Right forelimb (tissue), 1 donor: Measurements from ENCODE around the gene SH3GLB2.
"Not testable (repeated sequence)": the region's sequence is repeated elsewhere in the genome, so short reads cannot be mapped to it uniquely, and the experiment has no call there.

Experiments
- DNase-seq: peaks from one replicate; pipeline ENCODE4 v3.0.0-alpha.2; 2018

The SH3GLB2 gene

GRCh38 chr9:128987805-128988204 is 40.3 kb downstream of the SH3GLB2 start:
- peak; percentile 81 for DNase-seq

DNA sequence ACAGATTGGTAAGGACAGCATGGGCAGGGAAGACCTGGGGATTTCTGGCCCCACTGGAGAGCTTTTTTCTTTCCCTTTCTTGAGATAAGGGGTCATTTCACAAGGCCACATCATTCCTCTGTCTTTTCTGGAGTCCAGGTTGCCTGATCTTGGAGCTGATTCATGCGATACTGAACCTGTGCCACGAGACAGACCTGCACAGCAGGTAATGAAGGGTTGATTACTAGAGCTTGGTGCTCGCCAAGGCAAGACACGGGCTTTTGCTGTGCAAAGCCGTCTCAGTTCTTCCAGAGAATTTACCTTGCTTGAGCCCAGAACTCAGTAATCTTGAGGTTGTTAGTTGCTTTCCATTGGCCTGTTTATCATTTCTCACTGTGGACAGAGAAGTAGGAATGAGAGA is 41.5 kb downstream of the SH3GLB2 start:
- DNase-seq = no peak

GRCh38 chr9:128983536-128983935 is 44.6 kb downstream of the SH3GLB2 start:
- DNase-seq = no peak

GRCh38 chr9:128979111-128979510 is 49.0 kb downstream of the SH3GLB2 start:
- no peak for DNase-seq

GRCh38 chr9:128972956-128973355 is 55.2 kb downstream of the SH3GLB2 start:
- no peak for DNase-seq

GRCh38 chr9:128969491-128969890 is 58.6 kb downstream of the SH3GLB2 start:
- DNase-seq = no peak

DNA sequence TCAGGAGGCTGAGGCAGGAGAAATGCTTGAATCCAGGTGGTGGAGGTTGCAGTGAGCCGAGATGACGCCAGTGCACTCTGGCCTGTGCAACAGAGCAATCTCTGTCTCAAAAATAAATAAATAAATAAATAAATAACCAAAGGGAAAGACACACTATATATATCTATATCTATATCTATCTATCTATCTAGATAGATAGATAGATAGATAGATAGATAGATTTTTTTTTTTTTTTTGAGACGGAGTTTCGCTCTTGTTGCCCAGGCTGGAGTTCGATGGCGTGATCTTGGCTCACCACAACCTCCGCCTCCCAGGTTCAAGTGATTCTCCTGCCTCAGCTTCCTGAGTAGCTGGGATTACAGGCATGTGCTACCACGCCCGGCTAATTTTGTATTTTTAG is 66.7 kb downstream of the SH3GLB2 start:
- DNase-seq = not testable (repeated sequence)
